HUES48 (cell line): ENCODE measurements around the gene ARHGEF6.

Experiments
- H3K27ac ChIP-seq: one replicate; pipeline ENCODE4 v1.7.0; 2013; ENCODE audit warnings: low read depth, low read length, inconsistent platforms
- H3K27me3 ChIP-seq: 2 replicates; pipeline ENCODE4 v1.6.1; 2013; ENCODE audit warnings: mild to moderate bottlenecking, low read length; ENCODE audit not compliant: control insufficient read depth, insufficient read depth
- H3K36me3 ChIP-seq: 2 replicates; pipeline ENCODE4 v1.6.1; 2013; ENCODE audit warnings: low read length; ENCODE audit not compliant: control insufficient read depth, insufficient read depth
- H3K4me1 ChIP-seq: 2 replicates; pipeline ENCODE4 v1.6.1; 2013; ENCODE audit warnings: mild to moderate bottlenecking, low read length; ENCODE audit not compliant: control insufficient read depth, insufficient read depth
- H3K4me3 ChIP-seq: 2 replicates; pipeline ENCODE4 v1.5.1; 2013; ENCODE audit warnings: mild to moderate bottlenecking, low read depth, low read length
- H3K9ac ChIP-seq: 2 replicates; pipeline ENCODE4 v1.6.1; 2013; ENCODE audit warnings: mild to moderate bottlenecking, low read depth, low read length, moderate library complexity
- H3K9me3 ChIP-seq: 2 replicates; pipeline ENCODE4 v1.6.1; 2013; ENCODE audit warnings: low read length; ENCODE audit not compliant: control insufficient read depth, insufficient read depth

The ARHGEF6 gene

DNA sequence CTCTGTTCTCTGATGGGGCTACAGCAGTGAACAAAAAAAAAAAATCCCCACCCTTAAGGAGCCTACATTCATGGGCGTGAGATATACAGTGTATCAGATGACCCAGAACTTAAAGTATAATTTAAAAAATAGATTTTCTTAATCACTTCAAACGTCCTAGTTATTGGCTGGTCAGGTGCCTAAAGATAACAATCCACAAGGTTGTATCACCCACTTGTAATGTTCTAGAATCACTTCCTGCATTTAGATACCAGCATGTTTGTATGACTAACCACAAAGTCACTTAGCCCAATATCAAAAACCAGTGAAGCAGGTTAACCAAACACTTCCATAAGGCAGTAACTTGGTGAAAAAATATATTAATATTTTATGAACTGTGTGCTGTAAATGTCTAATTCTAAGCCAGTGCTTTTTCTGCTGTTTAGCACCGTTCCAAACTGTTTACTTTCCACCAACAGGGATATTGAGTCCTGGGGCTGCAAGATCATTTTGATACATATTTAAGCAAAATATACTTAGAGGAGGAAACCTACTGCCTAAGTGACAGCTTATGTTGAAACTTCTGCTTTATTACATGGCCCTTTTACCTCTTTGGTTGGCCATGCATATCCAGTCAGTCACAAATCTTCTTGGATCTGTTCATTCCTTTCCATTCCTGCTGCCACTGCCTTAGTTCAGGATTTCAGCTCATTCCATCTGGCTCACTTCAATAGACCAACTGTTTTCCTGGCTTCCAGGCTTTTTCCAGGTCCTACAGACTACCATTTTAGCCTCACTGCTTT lies 89.5 kb downstream of the ARHGEF6 start:
- peaks cover 18% of the 10 kb centered on the region for H3K4me1 ChIP-seq
- H3K27me3 ChIP-seq = no peaks in the 10 kb centered on the region
- H3K27ac ChIP-seq = no peak overlapping the region
- no peak overlapping the region for H3K9ac ChIP-seq
- no peaks in the 10 kb centered on the region for H3K36me3 ChIP-seq
- no peak overlapping the region for H3K4me3 ChIP-seq
- H3K9me3 ChIP-seq = no peaks in the 10 kb centered on the region

DNA sequence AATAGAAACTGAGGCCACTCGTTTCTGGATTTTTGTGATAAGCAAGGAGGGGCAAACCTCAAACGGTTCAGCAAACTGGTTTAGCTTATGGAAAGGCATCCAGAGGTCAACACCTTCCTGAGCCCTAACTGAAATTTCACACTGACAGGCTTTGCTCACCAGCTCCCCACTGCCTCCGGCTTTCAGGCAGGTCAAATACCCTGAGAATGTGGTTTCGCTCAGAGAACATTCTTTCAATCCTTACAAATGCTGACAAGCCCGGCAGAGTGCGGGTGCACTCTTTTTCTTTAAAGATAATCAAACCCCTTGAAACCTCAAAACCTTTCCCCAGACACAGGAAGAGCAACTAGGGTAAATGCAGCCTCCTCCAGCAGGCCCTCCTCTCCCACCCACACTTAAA lies 91.3 kb downstream of the ARHGEF6 start:
- no peaks in the 10 kb centered on the region for H3K36me3 ChIP-seq
- no peaks in the 10 kb centered on the region; the same call in 1 of the 2 replicates for H3K27me3 ChIP-seq
- H3K27ac ChIP-seq = peak overlapping the region; percentile 56
- H3K9me3 ChIP-seq = no peaks in the 10 kb centered on the region
- peaks cover 16% of the 10 kb centered on the region for H3K4me1 ChIP-seq
- no peak overlapping the region for H3K4me3 ChIP-seq
- H3K9ac ChIP-seq = no peak overlapping the region

DNA sequence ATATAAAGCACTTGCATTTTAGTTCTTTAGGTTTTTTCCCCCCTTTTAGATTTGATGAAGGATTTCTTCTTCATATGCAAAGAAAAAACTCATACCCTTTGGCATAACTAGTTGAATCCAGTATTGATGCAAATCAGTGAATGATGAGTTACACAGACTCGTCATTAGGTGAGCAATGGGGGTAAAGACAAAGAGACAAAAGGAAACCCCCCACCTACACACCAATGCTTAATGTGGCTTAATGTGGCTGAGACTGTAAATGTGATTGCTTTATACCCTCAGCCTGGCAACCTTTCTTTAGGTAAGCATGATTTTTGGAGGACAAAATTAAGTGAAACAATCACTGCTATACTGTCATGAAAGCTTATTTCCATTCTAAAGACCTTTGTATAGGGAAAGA lies 93.3 kb downstream of the ARHGEF6 start:
- H3K4me3 ChIP-seq = no peak overlapping the region
- peaks cover 12% of the 10 kb centered on the region for H3K4me1 ChIP-seq
- H3K27ac ChIP-seq = no peak overlapping the region
- no peak overlapping the region for H3K9ac ChIP-seq
- no peaks in the 10 kb centered on the region for H3K9me3 ChIP-seq
- H3K36me3 ChIP-seq = no peaks in the 10 kb centered on the region
- no peaks in the 10 kb centered on the region; the same call in 1 of the 2 replicates for H3K27me3 ChIP-seq

DNA sequence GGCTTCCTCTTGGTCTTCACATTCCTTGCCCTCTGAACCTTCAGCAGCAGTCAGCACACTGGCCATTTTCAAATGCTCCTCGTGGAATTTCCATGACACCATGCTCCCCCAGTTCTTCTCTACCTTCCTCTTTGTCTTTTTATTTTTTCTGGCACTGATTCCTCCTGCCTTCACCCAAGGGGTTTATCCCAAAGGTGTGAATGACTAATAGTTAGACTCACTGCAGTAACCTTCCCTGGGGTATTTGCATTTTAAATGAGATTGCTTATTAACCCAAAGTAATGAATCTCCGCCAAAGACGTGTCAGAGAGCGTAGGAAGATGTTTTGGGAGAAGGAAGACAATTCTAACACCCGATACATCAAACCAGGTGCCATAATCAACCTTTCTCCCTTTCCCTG lies 96.6 kb downstream of the ARHGEF6 start:
- H3K27me3 ChIP-seq = no peaks in the 10 kb centered on the region; the same call in 1 of the 2 replicates

DNA sequence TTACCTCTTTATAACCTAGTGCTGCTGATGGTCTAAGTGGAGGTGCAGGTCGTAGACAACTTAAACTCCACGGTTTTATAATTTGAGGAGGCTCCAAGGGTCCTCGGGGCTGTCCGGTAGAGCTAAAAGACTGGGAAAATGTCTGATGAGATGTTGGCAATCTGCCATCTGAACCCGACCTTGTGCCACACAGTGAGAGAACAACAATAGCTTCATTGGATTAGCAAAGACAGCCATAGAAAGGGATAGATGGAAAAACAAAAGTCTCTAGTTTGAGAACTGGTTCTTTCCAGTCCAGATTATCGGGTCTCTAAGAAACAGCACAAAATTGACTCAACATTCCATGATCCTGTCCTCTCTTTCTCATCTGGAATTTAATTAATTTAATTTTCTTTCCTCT lies 101.2 kb downstream of the ARHGEF6 start:
- Histone ChIP-seq H3K27me3 (peaks cover 3% of the 10 kb centered on the region; the same call in 1 of the 2 replicates), H3K4me3 (no peak overlapping the region), H3K9ac (no peak overlapping the region), H3K4me1 (no peaks in the 10 kb centered on the region), H3K9me3 (no peaks in the 10 kb centered on the region), H3K27ac (no peak overlapping the region), H3K36me3 (no peaks in the 10 kb centered on the region)

More for the DNA sequence above, 96.6 kb downstream of the ARHGEF6 start:
- Histone ChIP-seq H3K4me3 (no peak overlapping the region), H3K36me3 (no peaks in the 10 kb centered on the region), H3K9ac (no peak overlapping the region), H3K27ac (no peak overlapping the region), H3K9me3 (no peaks in the 10 kb centered on the region), H3K4me1 (peaks cover 2% of the 10 kb centered on the region)

DNA sequence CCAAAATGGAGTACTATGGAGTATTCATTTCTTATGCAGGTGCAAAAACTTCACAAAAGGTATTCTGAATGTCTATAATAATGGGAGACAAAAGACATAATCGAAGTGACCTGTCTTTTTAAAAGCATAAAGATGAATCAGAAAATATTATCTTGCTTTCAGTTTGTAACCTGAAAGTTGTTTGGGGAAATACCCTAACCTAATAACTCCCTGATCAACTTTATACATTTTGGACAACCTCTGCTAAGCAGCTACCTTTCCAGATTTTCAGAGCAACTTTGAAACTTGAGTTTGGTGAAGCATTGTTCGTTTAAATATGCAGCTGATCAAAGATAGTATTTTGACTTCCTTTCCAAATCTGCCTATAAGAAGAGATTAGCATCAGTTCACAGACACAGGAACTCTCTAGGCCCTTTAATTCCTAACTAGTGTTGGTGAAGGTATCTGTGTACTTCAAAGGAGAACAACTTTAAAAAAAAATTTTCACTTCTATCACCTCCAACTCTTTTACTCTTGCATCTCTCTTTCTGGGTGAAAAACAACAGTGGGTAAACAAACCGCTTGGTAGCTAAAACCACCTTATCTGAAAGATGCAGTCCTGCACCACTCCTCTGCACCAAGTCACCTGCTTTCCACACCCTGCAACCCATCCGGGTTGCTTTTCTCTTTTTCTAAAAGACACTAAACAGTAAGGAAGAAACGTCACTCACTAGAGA lies 106.3 kb downstream of the ARHGEF6 start:
- H3K9me3 ChIP-seq = no peaks in the 10 kb centered on the region
- H3K4me1 ChIP-seq = no peaks in the 10 kb centered on the region
- no peaks in the 10 kb centered on the region for H3K36me3 ChIP-seq
- H3K9ac ChIP-seq = no peak overlapping the region
- peaks cover 3% of the 10 kb centered on the region; the same call in 1 of the 2 replicates for H3K27me3 ChIP-seq
- no peak overlapping the region for H3K4me3 ChIP-seq
- H3K27ac ChIP-seq = no peak overlapping the region

DNA sequence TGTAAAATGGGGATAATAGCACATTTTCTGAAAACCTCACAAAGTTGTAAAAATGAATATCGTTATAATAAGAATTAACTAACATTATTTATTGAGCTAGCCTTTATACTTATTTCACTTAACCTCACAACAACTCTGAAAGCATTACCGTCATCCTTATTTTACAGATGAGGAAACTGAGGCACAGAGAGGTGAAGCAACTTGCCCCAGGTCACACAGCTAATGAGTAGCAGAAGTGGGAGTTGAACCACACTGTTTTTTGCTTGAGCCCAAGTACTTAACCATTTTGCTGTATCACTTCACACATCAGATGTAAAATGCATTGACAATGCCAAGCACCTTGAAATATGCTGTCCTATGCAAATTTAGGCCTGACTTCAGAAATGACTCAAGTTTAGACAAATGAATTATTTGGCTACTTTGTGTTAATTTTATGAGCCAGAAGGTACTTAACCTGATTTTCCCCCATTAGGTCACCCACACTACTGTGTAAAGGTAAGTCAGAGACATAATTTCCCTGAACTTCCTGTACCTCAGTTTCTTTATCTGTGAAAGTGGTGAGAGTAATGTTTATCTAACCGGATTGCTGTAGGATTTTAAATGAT lies 109.6 kb downstream of the ARHGEF6 start:
- no peak overlapping the region for H3K4me3 ChIP-seq
- H3K9me3 ChIP-seq = no peaks in the 10 kb centered on the region
- H3K27me3 ChIP-seq = no peaks in the 10 kb centered on the region
- no peaks in the 10 kb centered on the region for H3K36me3 ChIP-seq
- no peaks in the 10 kb centered on the region for H3K4me1 ChIP-seq
- H3K27ac ChIP-seq = no peak overlapping the region
- H3K9ac ChIP-seq = no peak overlapping the region

DNA sequence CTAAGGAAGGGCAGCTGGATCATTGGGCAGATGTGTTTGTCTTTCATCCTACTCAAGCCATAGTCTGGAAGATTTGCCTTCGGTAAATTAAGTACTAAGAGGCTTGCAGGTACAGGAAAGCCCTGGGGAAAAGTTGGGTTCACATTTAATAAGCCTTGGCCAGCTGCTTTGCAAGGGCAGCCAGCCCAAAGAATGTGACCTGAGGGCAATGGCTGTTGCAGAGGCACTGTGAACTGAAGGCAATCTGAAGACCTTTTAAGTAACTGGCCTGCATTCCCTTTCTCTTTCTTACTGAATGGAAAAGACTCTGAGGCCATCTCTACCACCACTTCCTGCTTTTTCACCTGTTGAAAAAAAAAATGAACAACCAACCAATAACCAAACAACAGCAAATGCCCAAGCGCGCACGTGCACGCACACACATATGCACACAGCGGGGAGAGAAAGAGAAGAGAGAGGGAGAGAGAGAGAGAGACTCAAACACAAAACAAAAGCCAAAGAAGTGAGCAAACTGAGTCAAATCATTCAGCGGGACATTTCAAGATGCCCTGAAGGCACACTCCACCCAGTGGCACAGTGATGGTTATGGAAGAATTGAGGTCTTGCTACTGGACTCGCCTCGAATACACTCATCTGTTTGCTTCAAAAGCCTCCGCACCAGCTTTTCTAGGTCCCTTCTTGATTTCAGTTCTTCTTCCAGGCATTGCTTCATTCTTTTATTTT lies 113.1 kb downstream of the ARHGEF6 start:
- H3K27me3 ChIP-seq = no peaks in the 10 kb centered on the region
- no peaks in the 10 kb centered on the region for H3K4me1 ChIP-seq
- H3K9me3 ChIP-seq = no peaks in the 10 kb centered on the region
- no peaks in the 10 kb centered on the region for H3K36me3 ChIP-seq
- H3K9ac ChIP-seq = no peak overlapping the region
- no peak overlapping the region for H3K27ac ChIP-seq
- no peak overlapping the region for H3K4me3 ChIP-seq

DNA sequence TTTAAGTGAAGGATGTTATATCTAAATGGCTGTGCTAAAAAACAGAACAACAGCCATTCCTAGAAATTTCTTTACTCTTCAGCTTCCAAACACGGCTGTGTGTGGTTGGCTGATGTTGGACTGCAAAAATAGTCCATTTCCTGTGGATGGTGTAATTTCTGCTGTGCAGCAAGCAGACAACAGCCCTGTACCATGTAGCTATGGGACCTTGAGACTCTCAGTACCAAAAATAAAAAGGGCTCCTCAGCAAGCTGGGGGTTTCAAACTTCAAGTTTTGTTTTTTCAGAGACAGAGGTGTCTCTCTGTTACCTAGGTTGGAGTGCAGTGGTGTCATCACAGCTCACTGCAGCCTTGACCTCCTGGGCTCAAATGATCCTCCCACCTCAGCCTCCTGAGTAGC lies 114.6 kb downstream of the ARHGEF6 start:
- H3K9me3 ChIP-seq = no peaks in the 10 kb centered on the region
- H3K4me3 ChIP-seq = no peak overlapping the region
- H3K4me1 ChIP-seq = no peaks in the 10 kb centered on the region
- H3K27me3 ChIP-seq = peaks cover under 1% of the 10 kb centered on the region; the same call in 1 of the 2 replicates
- no peak overlapping the region for H3K27ac ChIP-seq
- no peak overlapping the region for H3K9ac ChIP-seq
- no peaks in the 10 kb centered on the region for H3K36me3 ChIP-seq

DNA sequence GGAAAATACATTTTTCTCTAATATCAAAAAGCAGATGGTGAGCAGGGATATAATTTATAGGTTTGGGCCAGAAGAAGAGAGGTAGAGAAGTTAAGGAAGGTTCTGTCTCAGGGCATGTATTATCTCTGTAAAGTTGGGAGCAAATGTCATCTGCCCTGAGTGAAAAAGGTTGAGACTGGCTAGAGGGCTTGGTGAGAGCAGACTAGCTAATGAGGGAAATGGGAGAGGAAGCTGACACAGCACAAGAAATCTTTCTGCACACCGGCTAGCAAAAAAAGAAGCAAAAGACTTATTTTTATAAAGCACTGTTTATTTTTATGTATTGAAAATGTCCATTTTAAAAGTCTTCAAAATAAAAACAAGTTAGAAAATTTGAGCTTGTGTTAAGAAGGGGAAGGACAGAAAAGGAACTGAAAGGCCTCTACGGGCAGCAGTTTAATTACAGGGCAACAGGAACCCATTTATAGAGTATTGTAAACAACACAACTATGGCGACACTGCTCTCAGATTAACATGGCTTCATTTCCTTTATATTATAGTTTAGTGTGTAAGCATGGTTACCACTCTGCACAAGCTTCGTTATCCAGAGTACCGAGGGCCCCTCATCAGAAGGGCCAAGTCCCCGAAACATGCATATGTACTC lies 115.4 kb downstream of the ARHGEF6 start:
- H3K36me3 ChIP-seq = no peaks in the 10 kb centered on the region
- no peak overlapping the region for H3K4me3 ChIP-seq
- H3K9me3 ChIP-seq = no peaks in the 10 kb centered on the region
- H3K9ac ChIP-seq = no peak overlapping the region
- no peaks in the 10 kb centered on the region for H3K4me1 ChIP-seq
- H3K27ac ChIP-seq = no peak overlapping the region
- peaks cover 6% of the 10 kb centered on the region; the same call in 1 of the 2 replicates for H3K27me3 ChIP-seq
